HG03565 (cell line): ENCODE measurements around the gene RSPRY1.
"Not testable (repeated sequence)": the region's sequence is repeated elsewhere in the genome, so short reads cannot be mapped to it uniquely, and the experiment has no call there.

Source experiments
- ATAC-seq: cut with Tn5 transposase; IDR thresholded peaks from one replicate; pipeline ENCODE4 v1.9.1; 2021; ENCODE audit warnings: mild to moderate bottlenecking, moderate library complexity; ENCODE audit not compliant: unreplicated experiment

The RSPRY1 gene

DNA sequence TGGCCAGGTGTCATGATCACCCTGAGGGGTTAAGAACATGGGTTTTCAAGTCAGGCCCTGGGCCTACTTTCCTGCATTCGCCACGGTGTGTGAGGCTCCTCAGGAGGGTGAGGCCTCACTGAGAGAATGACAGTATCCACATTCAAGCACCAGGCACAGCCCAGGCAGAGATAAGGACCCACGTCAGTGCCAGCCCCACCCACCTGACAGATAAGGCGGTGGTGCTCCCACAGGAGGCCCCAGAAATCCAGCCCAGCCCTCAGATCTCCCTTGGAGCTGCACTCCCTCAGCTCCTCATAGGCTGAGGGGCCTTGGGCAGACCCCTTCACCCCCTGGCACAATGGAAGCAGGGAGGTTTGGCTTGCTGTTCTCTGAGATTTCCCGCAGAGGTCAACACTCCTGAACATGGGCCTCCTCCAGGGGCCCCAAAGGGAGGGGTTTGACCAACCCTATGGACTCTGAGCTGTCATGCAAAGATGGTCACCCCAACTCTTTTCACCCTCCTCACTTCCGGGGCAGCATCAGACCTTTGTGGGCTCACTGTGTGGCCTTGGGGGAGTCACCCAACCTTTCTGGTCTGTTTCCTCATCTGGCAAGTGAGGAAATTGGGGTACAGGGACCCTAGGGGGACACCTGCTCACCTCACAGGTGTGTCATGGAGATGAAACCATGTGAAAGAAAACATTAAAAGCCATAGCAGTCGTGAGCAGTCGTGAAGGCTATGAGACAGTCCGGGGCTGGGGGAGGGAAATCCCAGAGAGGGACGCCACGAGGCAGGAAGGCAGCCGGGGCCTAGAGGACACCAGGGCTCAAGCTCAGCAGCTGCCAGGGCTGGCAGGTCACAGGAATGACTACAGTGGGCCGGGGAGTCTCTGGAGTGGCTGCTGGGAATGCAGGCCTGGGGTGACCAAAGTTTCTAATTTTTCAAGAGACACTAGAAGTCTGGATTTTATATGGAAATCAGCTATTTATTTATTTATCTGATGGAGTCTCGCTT is 83.0 kb downstream of the RSPRY1 start:
- ATAC-seq = no peak

DNA sequence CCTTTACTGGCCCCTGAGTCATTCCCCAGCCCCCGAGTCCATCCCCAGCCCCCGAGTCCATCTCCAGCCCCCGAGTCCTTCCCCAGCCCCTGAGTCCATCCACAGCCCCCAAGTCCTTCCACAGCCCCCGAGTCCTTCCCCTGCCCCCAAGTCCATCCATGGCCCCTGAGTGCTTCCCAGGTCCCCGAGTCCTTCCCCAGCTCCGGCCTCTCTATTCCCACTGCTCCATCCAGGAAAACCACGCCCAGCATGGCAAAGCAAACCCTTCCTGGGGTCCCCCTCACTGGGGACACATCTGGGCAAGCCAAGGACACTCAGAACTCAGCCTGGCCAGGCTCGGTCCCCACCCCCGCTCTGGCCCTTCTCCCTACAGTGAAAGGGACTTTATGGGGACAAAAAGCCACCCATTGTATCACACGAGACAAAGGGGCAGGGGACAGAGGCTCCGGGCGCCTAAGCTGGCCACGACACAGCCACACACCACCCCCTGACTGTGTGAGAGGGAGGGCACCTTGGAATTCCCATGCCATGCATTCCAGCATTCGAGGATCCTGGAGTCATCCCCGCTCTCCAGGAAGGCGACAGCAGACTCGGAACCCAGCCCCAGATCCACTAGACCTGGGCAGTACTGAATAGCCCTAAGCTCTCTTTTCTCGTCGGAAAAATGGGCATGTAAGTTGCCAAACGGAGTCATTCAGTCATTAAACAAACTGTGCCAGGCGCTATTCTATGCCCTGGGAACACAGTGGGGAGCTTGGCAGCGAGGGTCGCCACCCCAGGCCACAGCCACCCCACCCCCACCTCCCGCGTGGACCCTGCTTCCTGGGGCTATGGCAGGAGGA is 84.3 kb downstream of the RSPRY1 start:
- no peak for ATAC-seq

DNA sequence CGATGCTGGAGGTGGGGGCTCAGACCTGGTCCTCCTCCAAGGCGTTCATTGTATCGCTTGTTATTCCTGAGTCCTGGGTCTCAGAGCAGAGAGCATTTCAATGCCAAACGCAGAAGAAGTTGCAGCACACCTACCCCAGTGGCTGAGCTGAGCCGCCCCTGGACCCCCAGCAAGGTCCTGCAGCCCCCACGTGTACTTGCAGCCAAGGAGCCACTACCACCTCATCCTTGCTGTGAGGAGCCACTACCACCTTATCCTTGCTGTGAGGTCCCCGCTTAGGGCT is 84.9 kb downstream of the RSPRY1 start:
- ATAC-seq = no peak

DNA sequence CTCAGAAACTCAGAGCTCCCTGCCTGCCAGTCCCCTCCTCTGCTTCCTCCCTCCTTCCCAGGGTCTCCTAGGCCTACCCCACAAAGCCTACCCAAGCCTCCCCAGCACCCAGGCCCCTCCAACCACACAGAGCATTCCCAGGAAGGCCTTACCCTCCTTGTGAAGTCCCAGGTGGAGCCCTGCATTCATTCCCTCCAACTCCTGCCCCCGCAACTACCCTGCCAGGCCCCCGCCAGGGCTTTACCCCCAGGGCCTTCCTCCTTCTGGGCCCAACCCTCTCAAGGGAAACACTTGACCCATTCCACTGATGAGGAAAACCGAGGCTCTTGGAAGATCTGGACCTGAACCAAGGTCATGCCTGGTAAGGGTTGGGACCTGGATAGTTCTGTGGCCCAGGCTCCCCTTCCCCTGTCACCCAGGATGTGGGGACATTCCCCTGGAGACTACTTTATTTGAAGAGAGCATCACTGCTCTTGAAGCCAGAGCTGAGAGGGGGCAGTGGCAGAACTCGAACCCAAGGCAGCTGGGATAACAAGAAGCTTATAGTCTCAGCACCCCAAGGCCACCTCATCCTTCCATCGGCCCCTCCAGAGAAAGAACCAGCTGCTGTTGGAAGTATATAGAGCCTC is 85.9 kb downstream of the RSPRY1 start:
- no peak for ATAC-seq

DNA sequence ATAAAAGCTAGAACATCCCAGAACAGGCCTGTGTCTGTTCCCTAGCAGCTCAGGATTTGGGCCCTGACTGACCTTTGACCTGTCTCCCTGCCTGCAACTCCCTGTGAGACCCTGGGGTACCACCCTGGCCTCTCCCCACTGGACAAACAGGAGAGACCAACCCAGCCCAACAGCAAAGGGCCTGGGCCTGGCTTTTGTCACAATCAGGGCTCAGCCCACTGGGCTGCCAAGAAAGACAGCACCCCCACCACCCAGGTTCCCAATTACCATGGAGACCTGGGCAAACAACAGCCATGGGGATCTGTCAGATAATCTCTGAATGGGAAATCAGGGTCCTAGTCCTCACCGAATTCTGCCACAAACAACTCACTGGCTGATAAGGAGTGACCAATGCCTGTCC is 87.2 kb downstream of the RSPRY1 start:
- no peak for ATAC-seq

DNA sequence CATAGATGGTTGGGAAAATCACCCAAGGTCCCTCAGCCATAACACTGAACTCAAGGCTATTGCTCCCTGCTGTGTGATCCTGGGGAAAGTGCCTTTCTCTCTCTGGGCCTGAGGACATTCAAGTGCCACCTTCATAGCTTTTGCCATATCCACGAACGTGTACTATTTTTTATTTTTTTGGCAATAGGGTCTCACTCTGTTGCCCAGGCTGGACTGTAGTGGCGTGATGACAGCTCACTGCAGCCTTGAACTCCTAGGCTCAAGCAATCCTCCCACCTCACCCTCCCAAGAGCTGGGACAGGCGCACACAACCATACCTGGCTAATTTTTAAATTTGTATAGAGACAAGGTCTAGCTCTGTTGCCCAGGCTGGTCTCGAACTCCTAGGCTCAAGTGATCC is 87.7 kb downstream of the RSPRY1 start:
- ATAC-seq = no peak

DNA sequence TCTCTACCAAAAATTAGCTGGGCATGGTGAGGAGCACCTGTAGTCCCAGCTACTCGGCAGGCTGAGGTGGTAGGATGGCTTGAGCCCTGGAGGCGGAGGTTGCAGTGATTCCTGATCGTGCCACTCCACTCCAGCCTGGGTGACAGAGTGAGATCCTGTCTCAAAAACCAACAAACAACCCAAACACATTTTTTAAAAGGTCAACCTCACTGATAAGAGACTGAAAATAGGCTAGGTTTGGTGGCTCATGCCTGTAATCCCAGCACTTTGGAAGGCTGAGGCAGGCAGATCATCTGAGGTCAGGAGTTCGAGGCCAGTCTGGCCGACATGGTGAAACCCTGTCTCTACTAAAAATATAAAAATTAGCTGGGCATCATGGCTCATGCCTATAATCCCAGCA is 89.8 kb downstream of the RSPRY1 start:
- not testable (repeated sequence) for ATAC-seq

DNA sequence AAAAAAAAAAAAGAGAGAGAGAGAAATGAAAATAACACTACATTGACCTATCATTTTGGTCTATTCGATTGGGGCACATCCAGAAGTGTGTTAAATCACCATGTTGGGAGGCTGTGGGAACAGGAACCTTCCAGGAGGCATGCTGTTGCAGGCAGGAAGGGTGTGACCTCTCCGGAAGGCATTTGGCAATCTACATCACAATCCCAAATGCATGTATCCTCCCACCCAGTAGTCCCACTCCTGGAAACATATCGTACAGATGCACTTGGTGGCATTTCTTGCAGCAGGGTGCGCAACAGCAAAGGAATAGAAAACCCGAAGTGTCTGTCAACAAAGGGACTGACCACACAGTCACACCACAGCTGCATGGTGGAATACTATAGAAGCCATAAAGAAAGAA is 90.5 kb downstream of the RSPRY1 start:
- no peak for ATAC-seq

DNA sequence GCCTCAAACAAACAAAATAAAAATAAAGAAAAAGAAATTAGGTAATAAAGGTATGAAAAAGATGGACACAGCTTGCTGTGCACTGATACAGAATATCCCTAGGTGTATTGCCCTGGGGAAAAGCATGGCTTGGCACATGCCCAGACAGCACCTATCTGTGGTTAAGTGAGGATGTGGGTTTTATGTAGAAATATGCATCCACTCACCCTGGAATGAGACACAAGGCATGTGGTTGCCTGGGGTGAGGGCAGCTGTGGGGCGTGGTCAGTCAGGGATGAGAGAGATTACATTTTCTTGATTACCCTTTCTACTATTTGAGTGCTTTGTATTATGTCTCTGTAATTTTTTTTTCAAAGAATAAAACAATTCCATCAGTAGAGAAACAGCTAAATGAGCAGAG is 91.5 kb downstream of the RSPRY1 start:
- ATAC-seq = no peak

DNA sequence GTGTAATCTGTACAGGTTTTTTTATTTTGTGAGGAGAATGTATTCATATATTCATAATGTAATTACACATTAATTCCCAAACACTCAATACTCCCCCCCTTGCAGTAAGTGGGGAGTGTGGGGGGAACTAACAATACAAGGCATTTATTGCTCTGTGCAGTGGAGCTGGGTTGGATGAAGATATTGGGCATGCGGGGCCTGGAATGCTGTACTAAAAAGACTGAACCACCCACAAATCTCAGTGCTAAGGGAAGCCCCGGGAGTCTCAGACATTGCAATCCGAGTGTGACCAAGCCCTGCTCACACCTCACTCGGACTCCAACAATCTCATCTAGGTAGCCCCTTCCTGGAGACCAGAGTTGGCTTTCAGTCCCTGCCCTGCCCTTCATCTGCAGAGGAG is 92.4 kb downstream of the RSPRY1 start:
- no peak for ATAC-seq

DNA sequence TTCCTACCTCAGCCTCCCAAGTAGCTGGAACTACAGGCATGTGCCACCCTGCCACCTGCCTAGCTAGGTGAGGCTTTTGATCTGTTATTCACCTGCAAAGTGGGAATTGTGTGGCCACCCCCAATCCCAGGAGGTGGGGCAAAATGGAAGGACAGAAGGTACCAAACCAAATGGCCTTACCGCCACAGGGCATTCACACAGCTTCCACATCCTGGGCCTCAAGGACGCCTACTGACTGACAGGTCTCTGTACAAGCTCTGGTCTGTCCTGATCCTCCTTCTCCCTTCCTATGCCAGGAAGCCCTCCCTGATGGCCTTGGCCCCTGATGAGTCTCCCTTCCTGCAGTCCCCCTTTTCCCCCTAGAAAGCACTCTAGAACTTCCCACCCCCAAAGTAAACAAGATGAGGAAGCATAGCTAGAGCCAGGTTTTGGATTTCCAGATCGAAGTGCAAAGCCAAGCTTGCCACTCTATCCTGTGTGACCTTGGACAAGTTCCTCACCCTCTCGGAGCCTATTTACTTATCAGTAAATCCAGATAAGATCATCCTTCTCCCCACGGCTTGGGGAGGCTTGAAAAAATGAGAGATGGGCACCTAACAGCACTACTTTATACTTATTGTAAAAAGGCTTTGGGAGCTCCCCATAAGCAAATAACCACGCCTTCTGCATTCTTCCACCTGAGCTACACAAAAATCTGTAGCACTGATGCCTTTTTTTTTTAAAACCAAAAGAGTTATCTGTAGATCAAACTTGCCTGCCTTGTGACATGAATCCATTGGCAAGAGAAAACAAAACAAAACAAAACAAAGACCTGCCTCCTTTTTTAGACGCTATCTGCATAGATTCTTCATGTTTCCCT is 93.9 kb downstream of the RSPRY1 start:
- no peak for ATAC-seq

DNA sequence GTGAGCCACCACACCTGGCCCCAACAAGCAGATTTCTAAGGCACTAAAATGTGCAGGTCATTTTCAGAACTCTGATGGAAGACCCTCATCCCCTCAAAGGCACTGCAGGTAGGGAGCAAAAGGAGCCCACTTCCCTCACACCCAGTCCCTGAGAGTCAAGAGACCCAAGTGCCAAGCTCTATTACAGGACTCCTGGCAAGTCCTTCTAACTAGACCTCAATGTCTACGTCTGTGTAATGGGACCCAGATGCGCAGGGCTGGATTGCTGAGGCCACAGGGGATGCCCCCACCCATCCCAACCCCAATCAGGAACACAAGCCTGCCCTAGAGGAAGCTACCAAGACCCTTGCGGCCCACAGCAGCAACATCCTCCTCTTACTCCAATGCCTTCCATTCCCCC is 95.7 kb downstream of the RSPRY1 start:
- ATAC-seq = no peak

DNA sequence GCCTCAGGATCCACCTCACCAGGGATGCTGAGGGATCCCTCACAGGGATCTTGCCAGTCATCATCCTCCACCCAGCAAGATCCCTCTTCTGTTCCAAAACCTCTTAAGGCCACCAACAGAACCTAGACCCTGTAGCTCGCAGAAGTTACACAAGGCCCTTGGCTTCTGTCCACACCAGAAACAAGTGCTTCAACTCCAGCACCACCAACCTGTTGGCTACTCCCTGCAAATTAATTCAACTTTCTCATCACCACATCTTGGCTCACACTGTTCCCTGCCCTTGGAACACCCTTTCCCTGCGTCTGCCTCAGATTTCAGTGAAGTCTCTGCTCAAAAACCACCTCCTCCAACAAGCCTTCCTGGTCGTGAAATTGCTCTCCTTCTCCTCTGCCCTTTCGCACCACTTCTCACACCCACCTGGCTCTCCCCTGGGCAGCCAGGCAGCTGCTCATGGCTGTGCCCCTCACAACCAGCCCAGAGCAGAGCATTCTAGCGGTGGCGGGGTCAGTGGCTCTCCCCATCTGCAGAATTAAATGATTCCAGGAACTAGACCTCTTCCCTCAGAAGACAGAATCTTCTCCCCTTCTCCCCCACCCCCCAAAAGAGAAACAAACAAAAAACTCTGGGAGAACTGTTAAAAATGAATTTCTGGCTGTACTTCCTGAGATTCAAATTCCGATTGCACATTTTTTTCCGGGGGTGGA is 96.5 kb downstream of the RSPRY1 start:
- ATAC-seq = no peak

DNA sequence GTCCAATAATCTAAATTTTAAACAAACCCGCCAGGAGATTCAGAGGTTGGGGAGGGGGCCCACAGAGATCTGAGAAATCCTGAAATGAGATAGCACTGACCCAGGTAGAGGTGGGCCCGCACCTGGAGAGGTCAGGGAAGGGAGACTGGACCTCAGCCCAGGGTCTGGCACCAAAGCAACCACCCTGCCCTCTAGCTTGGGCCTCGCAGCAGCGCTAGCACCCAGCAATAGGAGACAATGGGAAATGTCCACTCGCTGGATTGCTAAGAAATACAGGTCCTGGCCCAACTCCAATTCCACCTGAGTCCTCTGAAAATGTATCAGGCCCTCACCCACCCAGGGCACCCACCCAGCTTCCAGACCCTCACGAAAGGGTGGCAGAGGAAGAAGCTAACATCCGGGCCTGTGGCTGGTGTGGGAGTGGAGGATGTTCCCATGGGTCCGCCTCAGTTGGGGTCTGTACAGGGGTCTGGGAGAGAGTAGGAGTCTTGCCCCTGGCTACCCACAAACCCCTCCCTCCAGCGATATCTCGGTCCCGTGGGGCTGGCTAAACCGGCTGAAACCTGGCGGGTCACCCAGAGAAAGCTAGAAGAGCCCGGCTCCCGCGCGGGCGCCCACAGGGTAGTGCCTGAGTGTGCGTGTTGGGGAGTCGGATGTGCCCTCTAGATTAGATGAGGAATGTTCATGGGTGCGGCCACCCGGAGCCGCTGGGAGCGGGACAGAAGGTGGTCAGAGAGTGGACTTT is 97.3 kb downstream of the RSPRY1 start:
- ATAC-seq = no peak

DNA sequence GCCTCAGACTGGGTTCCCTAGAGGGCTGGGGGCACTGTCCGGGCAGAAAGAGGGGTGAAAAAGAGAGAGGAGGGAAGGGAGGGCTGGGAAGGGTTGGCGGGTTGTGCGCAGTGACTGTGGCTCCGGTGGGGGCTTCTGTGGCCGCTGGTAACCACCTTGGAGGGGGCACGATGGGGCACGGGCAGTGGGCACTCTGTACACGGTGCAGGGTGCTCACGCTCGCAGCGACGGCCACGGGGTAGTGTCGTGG is 97.8 kb downstream of the RSPRY1 start:
- no peak for ATAC-seq

DNA sequence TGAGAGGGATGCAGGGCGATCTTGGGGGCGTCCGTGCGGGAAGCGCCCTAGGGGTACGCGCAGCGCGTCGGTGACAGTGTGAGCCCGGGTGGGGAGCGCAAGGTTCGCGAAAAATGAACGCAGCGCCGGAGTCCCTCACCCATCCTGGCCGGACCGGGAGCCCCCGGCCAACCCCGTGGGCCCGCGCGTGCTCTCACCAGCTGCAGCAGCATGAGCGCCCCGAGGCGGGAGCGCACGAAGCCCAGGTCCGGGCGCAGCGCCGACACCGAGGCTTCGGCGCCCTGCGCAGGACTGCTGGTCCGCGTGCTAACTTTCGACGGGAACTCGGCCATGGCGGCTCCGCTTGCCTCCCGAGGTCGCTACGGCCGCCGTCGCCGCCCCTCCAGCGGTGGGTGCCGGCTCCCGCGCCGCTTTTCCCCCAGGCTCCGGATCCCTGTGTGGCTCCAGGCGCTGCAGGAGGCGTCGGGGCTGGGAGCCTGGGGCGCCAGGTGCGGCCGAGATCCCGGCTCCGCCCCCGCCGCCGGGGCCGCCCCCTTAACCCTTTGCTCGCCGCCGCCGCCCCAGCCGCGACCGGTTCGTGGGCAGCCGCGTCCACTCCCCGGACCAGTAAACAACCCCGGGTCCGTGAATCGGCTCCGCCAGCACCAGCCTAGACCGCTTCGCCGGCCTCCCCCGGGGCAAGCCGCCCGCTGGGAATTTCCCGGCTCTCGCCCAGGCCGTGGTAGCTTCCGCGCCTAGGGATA is 98.3 kb downstream of the RSPRY1 start, which contains the start of gene PLLP:
TSS of gene PLLP (minus strand) at position 464 of the 743 bp plus-strand sequence. CDS start at position 332, 132 bp downstream.
- no peak for ATAC-seq

DNA sequence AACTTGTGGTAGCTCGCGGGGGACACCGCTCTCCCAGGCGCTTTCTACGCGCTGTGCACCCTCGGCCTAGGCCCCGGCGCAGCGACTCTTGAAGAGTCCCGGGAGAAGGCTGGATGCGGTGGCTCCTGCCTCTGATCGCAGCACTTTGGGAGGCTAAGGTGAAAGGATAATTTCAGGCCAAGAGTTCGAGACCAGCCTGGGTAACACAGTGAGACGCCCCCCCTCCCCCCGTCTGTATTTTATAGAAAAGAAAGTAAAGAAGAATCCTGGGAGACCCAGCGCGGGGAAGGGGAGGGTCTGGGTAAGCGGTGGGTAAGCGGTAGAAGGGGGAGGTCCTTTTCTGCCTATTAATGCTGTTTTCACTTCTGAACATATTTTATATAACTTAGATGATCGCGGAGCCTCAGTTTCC is 98.8 kb downstream of the RSPRY1 start:
- no peak for ATAC-seq

DNA sequence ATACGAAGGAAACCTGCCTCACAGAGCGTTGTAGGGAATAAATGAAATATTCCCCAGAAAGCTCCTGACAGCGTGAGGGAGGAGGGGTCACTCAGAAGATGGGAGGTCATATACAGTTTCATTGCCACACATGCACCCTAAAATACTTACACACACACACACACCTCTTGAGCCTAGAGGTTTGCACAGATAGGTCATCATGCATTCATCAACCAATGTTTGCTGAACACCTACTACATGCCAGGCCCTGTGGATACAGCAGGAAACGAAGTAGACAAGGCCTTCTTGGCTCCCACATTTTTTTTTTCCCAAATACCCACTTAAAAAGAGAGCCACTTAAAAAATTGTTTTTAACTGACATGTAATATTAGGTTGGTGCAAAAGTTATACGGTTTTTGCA is 99.2 kb downstream of the RSPRY1 start:
- no peak for ATAC-seq
